GM19023 (cell line): ENCODE data around the gene VAMP8.
"Not testable (repeated sequence)": the region's sequence is repeated elsewhere in the genome, so short reads cannot be mapped to it uniquely, and the experiment has no call there.

Experiments
- ATAC-seq: cut with Tn5 transposase; IDR thresholded peaks from one replicate; pipeline ENCODE4 v1.9.1; 2021; ENCODE audit warnings: mild to moderate bottlenecking, moderate library complexity; ENCODE audit not compliant: unreplicated experiment

VAMP8 gene

DNA sequence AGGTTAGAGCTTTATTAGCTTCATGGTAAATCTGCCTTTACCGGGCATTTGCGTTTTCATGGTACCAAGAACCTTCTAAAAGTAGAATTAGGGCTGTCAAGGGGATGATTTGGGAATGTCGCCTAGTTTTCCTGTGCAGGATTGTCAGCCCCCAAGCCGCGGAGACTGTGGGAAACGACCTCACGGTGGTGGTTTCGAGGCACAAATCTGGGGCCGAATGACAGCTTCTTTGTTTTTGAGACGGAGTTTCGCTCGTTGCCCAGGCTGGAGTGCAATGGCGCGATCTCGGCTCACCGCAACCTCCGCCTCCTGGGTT lies 38.0 kb downstream of the VAMP8 start:
- no peak for ATAC-seq

DNA sequence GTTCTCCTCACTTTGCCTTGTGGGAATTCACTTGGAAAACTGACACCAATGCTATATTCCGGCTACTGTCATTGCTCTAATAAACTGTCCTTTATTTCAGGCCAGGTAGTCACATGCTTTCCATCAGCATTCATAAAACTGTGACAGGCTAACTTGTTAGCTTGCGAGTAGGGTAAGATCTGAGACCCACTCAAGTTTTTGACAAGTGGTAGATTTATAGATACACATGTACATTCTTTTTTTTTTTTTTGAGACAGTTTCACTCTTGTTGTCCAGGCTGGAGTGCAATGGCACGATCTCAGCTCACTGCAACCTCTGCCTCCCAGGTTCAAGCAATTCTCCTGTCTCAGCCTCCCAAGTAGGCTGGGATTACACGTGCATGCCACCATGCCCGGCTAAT lies 40.3 kb downstream of the VAMP8 start:
- not testable (repeated sequence) for ATAC-seq

DNA sequence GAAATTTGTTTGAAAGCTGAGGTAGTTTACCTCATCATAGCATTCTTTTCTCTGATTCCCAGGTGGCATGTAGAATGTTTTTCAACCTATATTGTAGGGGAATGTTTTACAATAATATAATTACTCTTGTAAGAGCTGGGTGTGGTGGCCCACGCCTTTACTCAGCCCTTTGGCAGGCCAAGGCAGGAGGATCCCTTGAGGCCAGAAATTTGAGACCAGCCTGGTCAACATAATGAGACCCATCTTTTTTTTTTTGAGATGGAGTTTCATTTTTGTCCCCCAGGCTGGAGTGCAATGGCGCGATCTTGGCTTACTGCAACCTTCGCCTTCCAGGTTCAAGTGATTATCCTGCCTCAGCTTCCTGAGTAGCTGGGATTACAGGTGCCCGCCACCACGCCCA lies 42.2 kb downstream of the VAMP8 start:
- no peak for ATAC-seq

DNA sequence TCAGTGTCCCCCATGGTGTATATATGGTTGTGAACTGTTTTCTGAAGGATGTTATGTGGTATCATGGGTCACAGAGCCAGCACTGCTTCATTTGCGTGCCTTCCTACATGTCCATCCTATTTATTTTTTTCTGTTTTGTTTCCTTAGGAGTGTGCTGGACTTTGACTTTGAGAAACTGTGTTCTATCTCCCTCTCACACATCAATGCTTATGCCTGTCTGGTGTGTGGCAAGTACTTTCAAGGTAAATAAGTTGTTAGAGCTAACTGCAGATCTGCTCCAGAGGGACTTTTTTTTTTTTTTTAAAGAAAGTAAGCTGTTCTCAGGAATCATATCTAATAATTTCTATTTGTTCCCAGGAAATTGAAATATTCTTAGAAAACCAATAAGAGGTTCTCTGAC lies 44.0 kb downstream of the VAMP8 start:
- ATAC-seq: no peak

DNA sequence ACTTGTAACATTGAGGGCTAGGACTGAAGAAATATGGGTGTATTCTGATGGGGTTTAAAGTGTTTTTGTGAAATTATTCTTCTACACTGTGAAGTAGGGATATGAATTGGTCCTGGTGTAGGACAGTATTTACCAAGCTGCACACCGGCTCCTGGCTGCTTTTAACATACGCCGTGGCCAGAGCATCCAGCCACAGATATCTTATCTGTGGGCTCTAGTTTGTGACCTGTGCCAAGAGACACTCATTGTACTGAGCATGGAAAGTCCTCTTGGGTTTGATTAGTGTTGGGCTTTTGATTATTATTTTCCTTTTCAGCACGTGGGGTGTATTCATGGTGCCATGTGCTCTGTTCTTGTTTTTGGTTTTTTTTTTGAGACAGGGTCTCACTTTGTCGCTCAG lies 46.6 kb downstream of the VAMP8 start:
- ATAC-seq: no peak

DNA sequence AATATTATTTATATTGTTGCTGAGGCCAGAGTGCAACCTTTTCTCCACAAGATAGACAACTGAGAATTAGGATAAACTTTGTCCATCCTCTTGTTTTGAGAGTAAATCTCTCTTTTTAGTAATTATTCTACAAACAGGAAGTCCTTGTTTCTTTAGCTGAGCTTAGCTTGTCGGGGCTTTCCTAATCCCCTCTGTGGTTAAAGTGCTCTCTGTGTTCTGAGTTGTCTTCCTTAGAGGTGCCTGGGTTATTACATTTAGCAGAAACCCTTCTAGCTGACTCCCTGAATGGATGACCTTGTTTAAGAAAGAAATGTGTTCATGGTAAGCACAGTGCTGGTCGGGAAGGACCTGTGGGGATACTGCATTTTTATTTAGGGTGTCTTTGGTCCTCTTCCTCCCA lies 51.3 kb downstream of the VAMP8 start:
- ATAC-seq: peak; percentile 73

DNA sequence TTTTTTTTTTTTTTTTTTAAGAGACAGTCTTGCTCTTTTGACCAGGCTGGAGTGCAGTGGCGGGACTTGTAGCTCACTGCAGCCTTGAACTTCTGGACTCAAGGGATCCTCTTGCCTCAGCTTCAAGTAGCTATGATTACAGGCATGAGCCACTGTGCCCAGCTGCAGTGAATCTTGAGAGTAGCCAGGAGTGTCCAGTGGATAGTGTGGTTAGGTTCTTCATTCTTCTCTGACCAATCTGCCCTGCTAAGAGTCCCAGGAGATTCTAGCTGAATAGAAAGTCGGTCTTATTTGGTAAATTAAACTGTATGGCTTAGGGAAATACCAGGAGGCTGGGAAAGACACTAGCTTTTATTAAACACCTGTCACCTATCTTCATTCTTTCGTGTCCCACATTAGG lies 53.9 kb downstream of the VAMP8 start:
- no peak for ATAC-seq
